H1 (cell line): ENCODE data around the gene LYPD6. TPM values are rescaled to one million over a fixed set of nuclear protein-coding genes. Genes with fewer than 3 reads are reported as not detected.

ENCODE experiments used
- CTCF ChIP-seq, 3 experiments: IDR thresholded peaks; 1 replicate in 2 of 3; 2 replicates in 1 of 3; pipeline versions ENCODE4 v1.5.1 to v1.6.1; 2011; ENCODE audit warnings: low read length in 3 of 3, mild to moderate bottlenecking in 3 of 3, inconsistent platforms in 2 of 3, low read depth in 1 of 3, moderate library complexity in 1 of 3; ENCODE audit not compliant: insufficient read depth in 1 of 3; ENCODE audit errors: control extremely low read depth in 1 of 3
- E2F6 ChIP-seq: IDR thresholded peaks from 2 replicates; pipeline ENCODE4 v1.6.1; 2012; ENCODE audit warnings: inconsistent platforms
- MAX ChIP-seq: IDR thresholded peaks from 2 replicates; pipeline ENCODE4 v1.6.1; 2012; ENCODE audit warnings: inconsistent platforms
- RNF2 ChIP-seq: fragments of 200-900, 300-1000 bp; sonication (generic); IDR thresholded peaks from 2 replicates; pipeline ENCODE4 v1.7.1; 2016; ENCODE audit warnings: borderline replicate concordance, low read depth, mild to moderate bottlenecking, antibody characterized with exemption, low read length; ENCODE audit not compliant: poor library complexity, severe bottlenecking; ENCODE audit errors: missing control alignments
- SP4 ChIP-seq: IDR thresholded peaks from 2 replicates; pipeline ENCODE4 v1.6.1; 2012; ENCODE audit warnings: low read length, inconsistent platforms
- polyA plus RNA-seq, 7 experiments: library from polyadenylated mRNA; depleted of rRNA in 3 of 7; stranded (reverse) in 5 of 7; unstranded in 2 of 7; fragments of >200 nt in 5 of 7; fragments of 200-250 nt in 2 of 7; gene quantifications; 1 replicate in 5 of 7; 2 replicates in 1 of 7; 4 replicates in 1 of 7; pipeline versions ENCODE4 v1.2.1 to v1.2.3, GENCODE V29; 2011 to 2013; ENCODE audit warnings: missing spikeins in 2 of 7, mixed read lengths in 2 of 7
- total RNA-seq: library from RNA; stranded (reverse); fragmentation: NEBNext Ultra II Directional; extraction: Animal tissue kit (Norgen Biotek cat#: 25700); gene quantifications from 2 replicates; pipeline ENCODE4 v1.2.1, GENCODE V29; 2021

Gene LYPD6
- total and polyA plus RNA-seq, 2 of the 8 experiments (the other 6 are each of a cell fraction or from before 2014, with no cell fraction given), result 5.6 to 8.9 TPM

- no peak for TF ChIP-seq MAX
- no peak for TF ChIP-seq CTCF (IDR thresholded peaks at IDR 0.05; ENCODE audit: control extremely low read depth in 1 of 3, insufficient read depth in 1 of 3, low read depth in 1 of 3, low read length in 3 of 3)
- no peak for TF ChIP-seq SP4
- no peak for TF ChIP-seq E2F6
- TF ChIP-seq RNF2, result no peak
- TF ChIP-seq, all 59 proteins: peak for 0
These were observed 53.0 kb downstream of the LYPD6 start (continued) for GRCh38 chr2:149383340-149383739.
